Measurements from ENCODE around the gene SYNPO2.
"Not testable (repeated sequence)": the region's sequence is repeated elsewhere in the genome, so short reads cannot be mapped to it uniquely, and the experiment has no call there.

The SYNPO2 gene

GRCh38 chr4:118888666-118889311, at the start of gene SYNPO2:
TSS of gene SYNPO2 (plus strand) at chr4:118888854. CDS start at chr4:118889037, 183 bp downstream.
- FAIRE-seq, result no peak

- FAIRE-seq, result no peak
Observed at GRCh38 chr4:118839221-118839927, 49.3 kb upstream of the SYNPO2 start.

- FAIRE-seq, result no peak
Observed at GRCh38 chr4:118842055-118842454, 46.6 kb upstream of the SYNPO2 start.

GRCh38 chr4:118843237-118843636, 45.4 kb upstream of the SYNPO2 start:
- no peak for FAIRE-seq

GRCh38 chr4:118845552-118846050, 43.1 kb upstream of the SYNPO2 start:
- no peak for FAIRE-seq

GRCh38 chr4:118846979-118847378, 41.7 kb upstream of the SYNPO2 start:
- FAIRE-seq, result no peak

GRCh38 chr4:118848242-118848641, 40.4 kb upstream of the SYNPO2 start:
- no peak for FAIRE-seq

GRCh38 chr4:118848901-118849300, 39.8 kb upstream of the SYNPO2 start:
- FAIRE-seq, result peak; percentile 11

GRCh38 chr4:118849867-118850487, 38.7 kb upstream of the SYNPO2 start:
- FAIRE-seq, result no peak

GRCh38 chr4:118850488-118851173, 38.0 kb upstream of the SYNPO2 start:
- no peak for FAIRE-seq

- FAIRE-seq, result peak; percentile 27
Observed at GRCh38 chr4:118857760-118858159, 30.9 kb upstream of the SYNPO2 start.

- no peak for FAIRE-seq
Observed at GRCh38 chr4:118858779-118859178, 29.9 kb upstream of the SYNPO2 start.

GRCh38 chr4:118865091-118865708, 23.5 kb upstream of the SYNPO2 start:
- FAIRE-seq, result peak; percentile 84

GRCh38 chr4:118866442-118866841, 22.2 kb upstream of the SYNPO2 start:
- FAIRE-seq, result no peak

- no peak for FAIRE-seq
Observed at GRCh38 chr4:118867311-118868067, 21.2 kb upstream of the SYNPO2 start.

- no peak for FAIRE-seq
Observed at GRCh38 chr4:118869808-118870342, 18.8 kb upstream of the SYNPO2 start.

GRCh38 chr4:118872181-118872580, 16.5 kb upstream of the SYNPO2 start:
- FAIRE-seq, result no peak

GRCh38 chr4:118877797-118878196, 10.9 kb upstream of the SYNPO2 start:
- no peak for FAIRE-seq

- FAIRE-seq, result not testable (repeated sequence)
Observed at GRCh38 chr4:118878507-118878906, 10.1 kb upstream of the SYNPO2 start.

GRCh38 chr4:118879409-118879808, 9.2 kb upstream of the SYNPO2 start:
- FAIRE-seq, result no peak

GRCh38 chr4:118881512-118882146, 7.0 kb upstream of the SYNPO2 start:
- FAIRE-seq, result no peak

Data from G401.6 (cell line).